Uterus (tissue), 2 donors: Measurements from ENCODE around the gene PLD1.

Experiments used
- POLR2A ChIP-seq, 2 donors: fragments of 450-650 bp; IDR thresholded peaks; one replicate each; pipeline ENCODE4 v1.6.1; 2016; ENCODE audit warnings: antibody characterized with exemption in 2 of 2, mild to moderate bottlenecking in 1 of 2, moderate library complexity in 1 of 2
- TF ChIP-seq, protein P1 (sequence below), 4 experiments: fragments of 200-600 bp in 2 of 4; fragments of 450-650 bp in 2 of 4; sonication (generic) in 2 of 4; IDR thresholded peaks; one replicate each; pipeline ENCODE4 v1.5.1; 2016 to 2019; ENCODE audit warnings: antibody characterized with exemption in 4 of 4, mild to moderate bottlenecking in 2 of 4, moderate library complexity in 1 of 4

GRCh38 chr3:171744158-171744741 is 66.0 kb downstream of the PLD1 start:
- TF ChIP-seq, protein P1, sequence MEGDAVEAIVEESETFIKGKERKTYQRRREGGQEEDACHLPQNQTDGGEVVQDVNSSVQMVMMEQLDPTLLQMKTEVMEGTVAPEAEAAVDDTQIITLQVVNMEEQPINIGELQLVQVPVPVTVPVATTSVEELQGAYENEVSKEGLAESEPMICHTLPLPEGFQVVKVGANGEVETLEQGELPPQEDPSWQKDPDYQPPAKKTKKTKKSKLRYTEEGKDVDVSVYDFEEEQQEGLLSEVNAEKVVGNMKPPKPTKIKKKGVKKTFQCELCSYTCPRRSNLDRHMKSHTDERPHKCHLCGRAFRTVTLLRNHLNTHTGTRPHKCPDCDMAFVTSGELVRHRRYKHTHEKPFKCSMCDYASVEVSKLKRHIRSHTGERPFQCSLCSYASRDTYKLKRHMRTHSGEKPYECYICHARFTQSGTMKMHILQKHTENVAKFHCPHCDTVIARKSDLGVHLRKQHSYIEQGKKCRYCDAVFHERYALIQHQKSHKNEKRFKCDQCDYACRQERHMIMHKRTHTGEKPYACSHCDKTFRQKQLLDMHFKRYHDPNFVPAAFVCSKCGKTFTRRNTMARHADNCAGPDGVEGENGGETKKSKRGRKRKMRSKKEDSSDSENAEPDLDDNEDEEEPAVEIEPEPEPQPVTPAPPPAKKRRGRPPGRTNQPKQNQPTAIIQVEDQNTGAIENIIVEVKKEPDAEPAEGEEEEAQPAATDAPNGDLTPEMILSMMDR (IDR thresholded peaks at IDR 0.05) = no peak
- TF ChIP-seq POLR2A (IDR thresholded peaks at IDR 0.05) = no peak
